HEK293 (cell line): ENCODE data around the gene SSU72.

Experiments used
- KLF1 ChIP-seq: fragments of 450-650 bp; formaldehyde crosslinking; IDR thresholded peaks from 2 replicates; pipeline ENCODE4 v1.5.1; 2016; ENCODE audit warnings: missing biosample characterization, missing genetic modification characterization
- SP2 ChIP-seq: fragments of 450-650 bp; formaldehyde crosslinking; IDR thresholded peaks from 2 replicates; pipeline ENCODE4 v1.5.1; 2016; ENCODE audit warnings: missing biosample characterization, missing genetic modification characterization
- TRIM28 ChIP-seq: IDR thresholded peaks from 2 replicates; pipeline ENCODE4 v1.6.1; 2011; ENCODE audit warnings: low read length, control low read depth, borderline replicate concordance
- ZBTB7A ChIP-seq: fragments of 450-650 bp; formaldehyde crosslinking; IDR thresholded peaks from 2 replicates; pipeline ENCODE4 v1.5.1; 2016; ENCODE audit warnings: low read depth, missing biosample characterization, missing genetic modification characterization
- ZNF140 ChIP-seq: fragments of 450-650 bp; formaldehyde crosslinking; IDR thresholded peaks from 2 replicates; pipeline ENCODE4 v1.5.1; 2016; ENCODE audit warnings: missing biosample characterization, missing genetic modification characterization
- ZNF174 ChIP-seq: fragments of 450-650 bp; formaldehyde crosslinking; IDR thresholded peaks from 2 replicates; pipeline ENCODE4 v1.5.0; 2017; ENCODE audit warnings: missing biosample characterization, mild to moderate bottlenecking, missing genetic modification characterization
- ZNF24 ChIP-seq: fragments of 450-650 bp; formaldehyde crosslinking; IDR thresholded peaks from 2 replicates; pipeline ENCODE4 v1.5.1; 2016; ENCODE audit warnings: missing biosample characterization, missing genetic modification characterization
- TF ChIP-seq, protein P1 (sequence below): fragments of 450-650 bp; formaldehyde crosslinking; IDR thresholded peaks from 2 replicates; pipeline ENCODE4 v1.5.1; 2016; ENCODE audit warnings: missing biosample characterization, missing genetic modification characterization
- TF ChIP-seq, protein P2 (sequence below): fragments of 450-650 bp; formaldehyde crosslinking; IDR thresholded peaks from 2 replicates; pipeline ENCODE4 v1.5.1; 2016; ENCODE audit warnings: missing biosample characterization, missing genetic modification characterization, borderline replicate concordance

DNA sequence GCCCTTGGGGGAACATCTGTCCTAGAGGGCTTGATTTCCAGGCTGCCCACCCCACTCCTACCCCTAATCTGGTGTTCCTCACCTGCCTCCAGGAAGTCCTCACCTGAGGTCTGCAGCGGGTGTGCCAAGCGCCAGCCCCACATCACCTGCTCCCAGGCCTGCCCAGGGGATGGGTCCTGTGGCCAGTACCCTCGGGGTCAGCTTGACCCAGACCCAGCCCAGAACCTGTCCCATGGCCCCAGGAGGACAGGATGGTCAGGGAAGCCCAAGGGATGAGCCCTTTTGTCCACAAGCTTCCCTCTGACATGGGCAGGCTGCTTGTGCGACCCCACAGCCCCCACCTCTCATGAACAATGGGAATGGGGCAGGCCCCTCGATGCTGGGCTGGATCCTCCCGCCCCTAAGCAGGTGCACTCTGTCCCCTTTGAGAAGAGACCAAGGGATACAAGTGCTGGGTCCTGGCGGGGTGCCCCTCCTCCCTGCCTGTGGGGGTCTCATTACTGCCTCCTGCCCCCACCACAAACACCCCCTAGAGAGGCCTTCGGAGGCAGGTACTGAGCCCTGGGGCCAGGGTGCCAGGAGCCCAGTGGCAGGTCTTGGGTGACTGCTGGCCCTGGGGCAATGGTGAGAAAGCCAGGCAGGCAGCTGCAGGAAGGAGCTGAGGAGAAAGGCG lies 43.9 kb upstream of the SSU72 start:
- TF ChIP-seq, protein P1, sequence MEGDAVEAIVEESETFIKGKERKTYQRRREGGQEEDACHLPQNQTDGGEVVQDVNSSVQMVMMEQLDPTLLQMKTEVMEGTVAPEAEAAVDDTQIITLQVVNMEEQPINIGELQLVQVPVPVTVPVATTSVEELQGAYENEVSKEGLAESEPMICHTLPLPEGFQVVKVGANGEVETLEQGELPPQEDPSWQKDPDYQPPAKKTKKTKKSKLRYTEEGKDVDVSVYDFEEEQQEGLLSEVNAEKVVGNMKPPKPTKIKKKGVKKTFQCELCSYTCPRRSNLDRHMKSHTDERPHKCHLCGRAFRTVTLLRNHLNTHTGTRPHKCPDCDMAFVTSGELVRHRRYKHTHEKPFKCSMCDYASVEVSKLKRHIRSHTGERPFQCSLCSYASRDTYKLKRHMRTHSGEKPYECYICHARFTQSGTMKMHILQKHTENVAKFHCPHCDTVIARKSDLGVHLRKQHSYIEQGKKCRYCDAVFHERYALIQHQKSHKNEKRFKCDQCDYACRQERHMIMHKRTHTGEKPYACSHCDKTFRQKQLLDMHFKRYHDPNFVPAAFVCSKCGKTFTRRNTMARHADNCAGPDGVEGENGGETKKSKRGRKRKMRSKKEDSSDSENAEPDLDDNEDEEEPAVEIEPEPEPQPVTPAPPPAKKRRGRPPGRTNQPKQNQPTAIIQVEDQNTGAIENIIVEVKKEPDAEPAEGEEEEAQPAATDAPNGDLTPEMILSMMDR (tag by site-specific recombination), result no peak
- TF ChIP-seq SP2 (tag by site-specific recombination) (no peak), ZNF24 (tag by site-specific recombination) (no peak), ZNF174 (tag by site-specific recombination) (no peak), ZBTB7A (tag by site-specific recombination) (no peak), ZNF140 (tag by site-specific recombination) (no peak), KLF1 (no peak), TRIM28 (no peak)
- TF ChIP-seq, protein P2, sequence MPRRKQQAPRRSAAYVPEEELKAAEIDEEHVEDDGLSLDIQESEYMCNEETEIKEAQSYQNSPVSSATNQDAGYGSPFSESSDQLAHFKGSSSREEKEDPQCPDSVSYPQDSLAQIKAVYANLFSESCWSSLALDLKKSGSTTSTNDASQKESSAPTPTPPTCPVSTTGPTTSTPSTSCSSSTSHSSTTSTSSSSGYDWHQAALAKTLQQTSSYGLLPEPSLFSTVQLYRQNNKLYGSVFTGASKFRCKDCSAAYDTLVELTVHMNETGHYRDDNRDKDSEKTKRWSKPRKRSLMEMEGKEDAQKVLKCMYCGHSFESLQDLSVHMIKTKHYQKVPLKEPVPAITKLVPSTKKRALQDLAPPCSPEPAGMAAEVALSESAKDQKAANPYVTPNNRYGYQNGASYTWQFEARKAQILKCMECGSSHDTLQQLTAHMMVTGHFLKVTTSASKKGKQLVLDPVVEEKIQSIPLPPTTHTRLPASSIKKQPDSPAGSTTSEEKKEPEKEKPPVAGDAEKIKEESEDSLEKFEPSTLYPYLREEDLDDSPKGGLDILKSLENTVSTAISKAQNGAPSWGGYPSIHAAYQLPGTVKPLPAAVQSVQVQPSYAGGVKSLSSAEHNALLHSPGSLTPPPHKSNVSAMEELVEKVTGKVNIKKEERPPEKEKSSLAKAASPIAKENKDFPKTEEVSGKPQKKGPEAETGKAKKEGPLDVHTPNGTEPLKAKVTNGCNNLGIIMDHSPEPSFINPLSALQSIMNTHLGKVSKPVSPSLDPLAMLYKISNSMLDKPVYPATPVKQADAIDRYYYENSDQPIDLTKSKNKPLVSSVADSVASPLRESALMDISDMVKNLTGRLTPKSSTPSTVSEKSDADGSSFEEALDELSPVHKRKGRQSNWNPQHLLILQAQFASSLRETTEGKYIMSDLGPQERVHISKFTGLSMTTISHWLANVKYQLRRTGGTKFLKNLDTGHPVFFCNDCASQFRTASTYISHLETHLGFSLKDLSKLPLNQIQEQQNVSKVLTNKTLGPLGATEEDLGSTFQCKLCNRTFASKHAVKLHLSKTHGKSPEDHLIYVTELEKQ (tag by site-specific recombination), result no peak
